HEK293 (cell line): ENCODE results near the gene ZNF79.

Source experiments
- CTCF ChIP-seq: fragments of 450-650 bp; formaldehyde crosslinking; IDR thresholded peaks from 2 replicates; pipeline ENCODE4 v1.5.1; 2016; ENCODE audit warnings: missing biosample characterization, missing genetic modification characterization
- PBX3 ChIP-seq: sonication (generic); formaldehyde crosslinking; IDR thresholded peaks from 2 replicates; pipeline ENCODE4 v1.8.1; 2022; ENCODE audit warnings: mild to moderate bottlenecking, moderate library complexity, missing genetic modification reagents
- ZBTB49 ChIP-seq: fragments of 450-650 bp; formaldehyde crosslinking; IDR thresholded peaks from 2 replicates; pipeline ENCODE4 v1.5.1; 2016; ENCODE audit warnings: missing biosample characterization, missing genetic modification characterization, low read depth
- ZNF292 ChIP-seq: fragments of 450-650 bp; formaldehyde crosslinking; IDR thresholded peaks from 2 replicates; pipeline ENCODE4 v1.5.1; 2016; ENCODE audit warnings: low read depth, missing biosample characterization, missing genetic modification characterization, borderline replicate concordance
- ZNF324 ChIP-seq: fragments of 450-650 bp; formaldehyde crosslinking; IDR thresholded peaks from 2 replicates; pipeline ENCODE4 v1.5.1; 2016; ENCODE audit warnings: missing biosample characterization, missing genetic modification characterization
- ZNF398 ChIP-seq: fragments of 450-650 bp; formaldehyde crosslinking; IDR thresholded peaks from 2 replicates; pipeline ENCODE4 v1.5.1; 2017; ENCODE audit warnings: missing biosample characterization, missing genetic modification characterization
- ZNF549 ChIP-seq: fragments of 450-650 bp; IDR thresholded peaks from 2 replicates; pipeline ENCODE4 v1.5.1; 2018; ENCODE audit warnings: missing biosample characterization, missing genetic modification characterization, mild to moderate bottlenecking, inconsistent platforms, moderate library complexity
- ZXDB ChIP-seq: fragments of 450-650 bp; formaldehyde crosslinking; IDR thresholded peaks from 2 replicates; pipeline ENCODE4 v1.5.1; 2016; ENCODE audit warnings: missing biosample characterization, missing genetic modification characterization

GRCh38 chr9:127380479-127380878 lies 43.7 kb upstream of the ZNF79 start:
- TF ChIP-seq CTCF (tag by site-specific recombination) (no peak), PBX3 (CRISPR knock-in tag) (no peak), ZNF398 (tag by site-specific recombination) (no peak), ZBTB49 (tag by site-specific recombination) (no peak), ZNF324 (tag by site-specific recombination) (no peak), ZNF549 (tag by site-specific recombination) (no peak), ZNF292 (tag by site-specific recombination) (no peak), ZXDB (tag by site-specific recombination) (no peak)
